Mammary epithelial cell (primary cell): ENCODE data around the gene CHD9.

ENCODE experiments used
- CTCF ChIP-seq, 2 donors: IDR thresholded peaks in 1 of 2; conservative IDR thresholded peaks in 1 of 2; 2 replicates each; pipeline ENCODE4 v1.5.1; 2011 to 2012; ENCODE audit warnings: inconsistent platforms in 2 of 2, low read length in 2 of 2, mild to moderate bottlenecking in 2 of 2, control low read depth in 1 of 2, low read depth in 1 of 2; ENCODE audit not compliant: insufficient read depth in 1 of 2; ENCODE audit errors: extremely low read depth in 1 of 2
- EZH2 ChIP-seq: IDR thresholded peaks from 2 replicates; pipeline ENCODE4 v1.6.1; 2012; ENCODE audit warnings: low read length, inconsistent platforms, borderline replicate concordance

- TF ChIP-seq CTCF (conservative IDR thresholded peaks at IDR 0.05 in 1 of 2, IDR thresholded peaks at IDR 0.05 in 1 of 2; ENCODE audit: extremely low read depth in 1 of 2, insufficient read depth in 1 of 2, low read depth in 1 of 2, low read length in 2 of 2) (no peak), EZH2 (no peak)
These were observed 1.6 kb downstream of the CHD9 start for GRCh38 chr16:53056392-53056881.
